ENCODE measurements around the gene CCDC40. TPM values are rescaled to one million over a fixed set of nuclear protein-coding genes. Genes with fewer than 3 reads are reported as not detected.

The CCDC40 gene
- total and polyA plus RNA-seq, 12 donors, result 2.1 to 15.7 (median 6.0) TPM

MicroRNAs encoded within 50 kb of the gene (microRNA counts, 767-probe panel; counts per million panel counts)
- 0 counts per million in 2 donors for microRNA hsa-miR-1268b

Small RNA genes within 50 kb of the gene (microRNA-seq; reads per million reads assigned to microRNA genes)
- gene MIR1268B, result 0 reads per million in 3 donors

Small RNA genes within 50 kb of the gene (small RNA-seq; reads per million reads assigned to genes)
- gene AC087741.2, result 0 reads per million in 2 donors
- 0 reads per million in 2 donors for gene MIR1268B

Other genes starting within 250 kb of the CCDC40 start
- gene CBX8, start 239.6 kb upstream of the CCDC40 start, total RNA-seq, result 10 to 100 TPM in 1 of 9 donors, 1 to 10 TPM in 7, under 1 TPM in 1; 0.85 to 10.6 (median 6.0) TPM
- 1 to 10 TPM; 1.0 to 7.4 (median 4.4) TPM for gene CBX8, start 239.6 kb upstream of the CCDC40 start, polyA plus RNA-seq
- gene CBX4, start 197.2 kb upstream of the CCDC40 start, total RNA-seq, result 10 to 100 TPM; 15.1 to 39.3 (median 23.7) TPM
- gene CBX4, start 197.2 kb upstream of the CCDC40 start, polyA plus RNA-seq, result 10 to 100 TPM in 1 of 3 donors, 1 to 10 TPM in 2; 5.4 to 10.1 (median 7.6) TPM
- gene TBC1D16, start 770 bp upstream of the CCDC40 start, total RNA-seq, result 10 to 100 TPM; 22.5 to 62.5 (median 39.7) TPM
- gene TBC1D16, start 770 bp upstream of the CCDC40 start, polyA plus RNA-seq, result 10 to 100 TPM in 1 of 3 donors, 1 to 10 TPM in 2; 4.2 to 12.9 (median 6.0) TPM
- gene GAA, start 64.9 kb downstream of the CCDC40 start, total RNA-seq, result 100 to 1,000 TPM in 5 of 9 donors, 10 to 100 TPM in 4; 21.2 to 170 (median 125) TPM
- gene GAA, start 64.9 kb downstream of the CCDC40 start, polyA plus RNA-seq, result 10 to 100 TPM in 2 of 3 donors, 1 to 10 TPM in 1; 5.6 to 96.5 (median 52.3) TPM
- 100 to 1,000 TPM in 3 of 9 donors, 10 to 100 TPM in 6; 31.0 to 161 (median 91.3) TPM for gene EIF4A3, start 110.5 kb downstream of the CCDC40 start, total RNA-seq
- gene EIF4A3, start 110.5 kb downstream of the CCDC40 start, polyA plus RNA-seq, result 100 to 1,000 TPM in 1 of 3 donors, 10 to 100 TPM in 2; 31.2 to 146 (median 35.5) TPM
- gene CARD14, start 133.4 kb downstream of the CCDC40 start, total RNA-seq, result 1 to 10 TPM in 6 of 9 donors, under 1 TPM in 3; 0.30 to 3.4 (median 1.5) TPM
- gene CARD14, start 133.4 kb downstream of the CCDC40 start, polyA plus RNA-seq, result 1 to 10 TPM in 1 of 3 donors, under 1 TPM in 2; 0.72 to 1.1 (median 0.81) TPM
- 100 to 1,000 TPM in 4 of 9 donors, 10 to 100 TPM in 5; 46.8 to 194 (median 71.3) TPM for gene SGSH, start 183.7 kb downstream of the CCDC40 start, total RNA-seq
- 100 to 1,000 TPM in 2 of 3 donors, 10 to 100 TPM in 1; 33.3 to 167 (median 136) TPM for gene SGSH, start 183.7 kb downstream of the CCDC40 start, polyA plus RNA-seq
- gene SLC26A11, start 183.8 kb downstream of the CCDC40 start, total RNA-seq, result 100 to 1,000 TPM in 1 of 9 donors, 10 to 100 TPM in 8; 27.0 to 101 (median 48.7) TPM
- 10 to 100 TPM; 14.0 to 78.3 (median 58.2) TPM for gene SLC26A11, start 183.8 kb downstream of the CCDC40 start, polyA plus RNA-seq
- gene RNF213, start 224.2 kb downstream of the CCDC40 start, total RNA-seq, result 100 to 1,000 TPM in 7 of 9 donors, 10 to 100 TPM in 2; 52.0 to 182 (median 134) TPM
- gene RNF213, start 224.2 kb downstream of the CCDC40 start, polyA plus RNA-seq, result 100 to 1,000 TPM in 1 of 3 donors, 10 to 100 TPM in 2; 51.1 to 123 (median 78.2) TPM

Measured in adrenal gland (tissue), 12 donors.